NCI-H82 treated with DMSO at 0.1 percent for 48 hours (cell line): ENCODE measurements around the gene SDR42E2.
"Not testable (repeated sequence)": the region's sequence is repeated elsewhere in the genome, so short reads cannot be mapped to it uniquely, and the experiment has no call there.

Source experiments
- DNase-seq: peaks from one replicate; lab custom pipeline; 2025; ENCODE audit not compliant: unreplicated experiment; lab: John Stamatoyannopoulos, UW

Gene SDR42E2

DNA sequence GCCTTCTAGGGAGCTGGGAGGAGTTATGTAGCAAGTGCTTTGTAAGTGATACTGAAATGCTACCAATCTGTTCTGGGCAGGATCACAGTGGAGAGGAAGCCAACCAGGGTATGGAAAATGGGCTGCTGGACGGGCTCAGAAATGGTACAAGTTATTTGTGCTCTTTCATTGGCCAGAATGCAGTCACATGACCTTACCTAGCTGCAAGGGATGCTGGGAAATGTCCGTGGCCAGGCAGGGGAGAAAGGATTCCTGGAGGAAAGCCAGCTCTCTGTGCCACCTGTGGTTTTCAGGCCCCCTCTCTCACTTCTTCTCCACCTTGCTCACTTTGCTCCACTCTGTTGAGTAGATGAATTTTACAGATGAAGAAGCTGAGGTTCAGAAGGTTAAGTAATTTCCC lies 48.5 kb downstream of the SDR42E2 start:
- no peak for DNase-seq

DNA sequence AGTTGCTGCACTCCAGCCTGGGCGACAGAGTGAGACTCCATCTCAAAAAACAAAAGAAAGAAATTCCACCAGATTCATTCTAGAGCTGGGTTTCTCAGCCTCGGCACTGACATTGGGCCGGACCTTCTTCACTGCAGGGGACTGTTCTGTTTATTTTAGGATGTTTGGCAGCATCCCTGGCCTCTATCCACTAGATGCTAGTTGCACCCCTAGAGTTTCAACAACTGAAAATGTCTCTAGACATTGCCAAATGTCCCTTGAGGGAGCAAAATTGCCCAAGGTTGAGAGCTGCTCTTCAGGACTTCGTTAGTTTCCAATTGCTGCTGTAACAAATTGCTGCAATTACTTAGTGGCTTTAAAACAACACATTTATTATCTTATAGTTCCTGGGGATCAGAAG lies 50.9 kb downstream of the SDR42E2 start:
- DNase-seq: no peak

DNA sequence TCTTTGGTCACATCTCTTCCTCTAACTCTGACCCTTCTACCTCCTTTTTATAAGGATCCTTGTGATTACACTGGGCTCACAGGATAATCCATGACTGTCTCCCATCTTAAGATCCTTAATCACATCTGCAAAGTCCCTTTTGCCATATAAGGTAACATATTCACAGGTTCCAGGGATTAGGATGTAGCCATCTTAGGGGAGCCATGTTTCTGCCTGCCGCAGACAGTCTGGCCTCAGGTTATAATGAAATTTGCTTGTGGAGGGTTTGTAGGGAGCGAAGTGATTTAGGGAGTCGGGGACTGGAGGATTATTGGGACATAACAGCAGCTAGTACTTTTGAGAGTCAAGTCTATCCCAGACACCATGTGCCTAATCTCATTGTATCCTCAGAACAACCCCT lies 51.5 kb downstream of the SDR42E2 start:
- DNase-seq: peak; percentile 99

DNA sequence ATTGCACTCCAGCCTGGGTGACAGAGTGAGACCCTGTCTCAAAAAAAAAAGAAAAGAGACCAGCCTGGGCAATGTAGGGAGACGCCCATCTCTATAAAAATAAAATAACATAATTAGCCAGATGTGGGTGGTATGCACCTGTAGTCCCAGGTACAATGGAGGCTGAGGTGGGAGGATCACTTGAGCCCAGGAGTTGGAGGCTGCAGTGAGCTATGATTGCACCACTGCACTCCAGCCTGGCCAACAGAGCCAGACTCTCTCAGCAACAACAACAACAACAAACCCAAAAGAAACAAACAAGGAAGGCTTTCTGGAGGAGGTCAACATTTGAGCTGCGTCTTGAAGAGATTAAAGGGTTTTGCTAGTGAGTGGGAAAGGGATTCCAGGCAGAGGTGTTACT lies 52.1 kb downstream of the SDR42E2 start:
- DNase-seq: no peak

DNA sequence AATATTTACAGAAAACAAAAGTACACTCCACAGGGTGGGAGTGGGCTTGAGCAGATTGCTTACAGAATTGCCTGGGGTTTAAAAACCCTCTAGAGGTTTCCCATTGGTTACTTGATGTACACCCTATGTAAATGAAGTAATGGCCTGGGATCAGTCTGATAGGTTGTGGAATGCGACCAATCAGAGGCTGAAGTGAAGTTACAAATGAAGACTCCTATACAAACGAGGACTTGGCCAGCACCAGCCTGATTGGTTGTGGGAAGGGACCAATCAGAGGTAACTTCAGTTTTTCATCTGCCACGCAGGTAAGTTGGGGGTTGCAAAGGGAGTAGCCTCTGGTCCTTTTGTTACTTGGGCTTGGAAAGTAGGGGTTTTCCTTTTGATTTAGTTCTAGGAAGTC lies 52.6 kb downstream of the SDR42E2 start:
- peak; percentile 28 for DNase-seq

DNA sequence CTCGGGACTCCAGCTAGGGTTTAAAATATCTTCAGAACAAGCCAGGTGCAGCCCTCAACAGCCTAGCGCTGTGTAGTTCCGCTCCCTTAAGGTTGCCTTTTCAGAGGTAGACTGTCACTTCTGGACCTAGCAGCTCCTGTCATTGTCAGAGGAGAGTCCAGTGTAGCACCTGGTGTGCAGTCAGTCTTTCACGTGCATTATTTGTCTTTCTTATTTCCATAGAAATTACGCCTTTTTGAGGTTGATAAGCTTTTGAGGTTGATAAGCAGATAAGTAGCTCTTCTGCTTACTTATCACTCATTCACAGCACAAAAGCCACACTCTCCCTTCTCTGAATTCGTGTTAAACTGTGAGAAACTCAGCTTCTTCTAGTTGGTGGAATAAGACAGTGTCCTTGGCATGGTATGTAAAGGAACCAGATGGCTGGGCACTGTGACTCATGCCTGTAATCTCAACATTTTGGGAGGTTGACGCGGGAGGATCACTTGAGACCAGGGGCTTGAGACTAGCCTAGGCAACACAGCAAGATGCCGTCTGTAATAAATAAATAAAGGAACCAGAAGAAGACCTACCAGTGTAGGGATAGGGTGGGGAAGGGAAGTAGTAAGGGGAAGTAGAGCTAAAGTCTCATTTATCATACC lies 54.0 kb downstream of the SDR42E2 start:
- peak; percentile 29 for DNase-seq

DNA sequence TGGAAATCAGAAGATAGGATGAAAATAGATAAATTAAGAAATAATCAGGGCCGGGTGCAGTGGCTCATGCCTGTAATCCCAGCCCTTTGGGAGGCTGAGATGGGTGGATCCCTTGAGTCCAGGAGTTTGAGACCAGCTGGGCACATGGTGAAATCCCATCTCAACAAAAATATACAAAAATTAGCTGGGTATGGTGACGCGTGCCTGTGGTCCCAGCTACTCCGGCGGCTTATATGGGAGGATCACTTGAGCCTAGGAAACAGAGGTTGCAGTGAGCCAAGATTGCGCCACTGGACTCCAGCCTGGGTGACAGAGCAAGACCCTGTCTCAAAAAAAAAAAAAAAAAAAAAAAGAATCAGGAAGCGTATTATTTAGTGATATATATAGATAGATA lies 54.5 kb downstream of the SDR42E2 start:
- not testable (repeated sequence) for DNase-seq

DNA sequence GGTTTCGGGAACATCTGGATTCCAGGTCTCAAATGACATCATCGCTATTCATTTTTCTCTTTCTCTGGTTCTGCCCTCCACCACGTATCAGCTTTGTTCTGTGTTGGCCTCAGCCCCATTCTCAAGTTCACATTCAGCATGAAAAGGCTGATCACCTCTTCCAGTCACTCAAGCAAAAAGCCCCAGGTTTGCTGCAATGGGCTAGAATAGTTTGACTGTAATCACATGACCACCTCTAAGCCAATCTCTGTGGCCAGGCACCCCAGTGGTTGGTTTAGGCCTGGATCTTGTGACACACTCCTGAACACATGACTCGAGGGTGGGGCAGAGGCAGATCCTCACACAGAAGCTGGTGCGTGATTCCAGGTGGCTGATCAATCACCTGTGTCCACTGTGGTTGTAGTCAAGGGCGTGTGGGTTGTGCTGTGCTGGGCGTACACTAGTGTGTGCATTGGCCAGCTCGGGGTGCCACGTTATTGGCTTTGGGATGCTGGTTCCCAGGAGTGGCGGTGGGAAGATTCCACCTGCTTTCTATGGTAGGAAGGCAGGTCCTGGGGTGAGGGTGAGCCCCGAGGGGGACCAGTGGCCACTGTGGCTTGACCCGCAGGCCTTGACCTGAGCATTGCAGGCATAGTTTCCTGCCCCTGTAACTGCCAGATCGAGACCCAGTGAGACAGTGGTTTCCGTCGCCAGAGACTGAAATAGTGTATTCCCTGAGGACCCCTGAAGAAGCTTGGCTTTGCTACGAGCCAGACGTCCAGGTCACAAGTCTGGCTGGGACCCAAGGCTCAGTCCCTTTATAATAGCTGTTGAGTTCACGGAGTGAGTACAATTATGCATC lies 55.8 kb downstream of the SDR42E2 start:
- DNase-seq: no peak

DNA sequence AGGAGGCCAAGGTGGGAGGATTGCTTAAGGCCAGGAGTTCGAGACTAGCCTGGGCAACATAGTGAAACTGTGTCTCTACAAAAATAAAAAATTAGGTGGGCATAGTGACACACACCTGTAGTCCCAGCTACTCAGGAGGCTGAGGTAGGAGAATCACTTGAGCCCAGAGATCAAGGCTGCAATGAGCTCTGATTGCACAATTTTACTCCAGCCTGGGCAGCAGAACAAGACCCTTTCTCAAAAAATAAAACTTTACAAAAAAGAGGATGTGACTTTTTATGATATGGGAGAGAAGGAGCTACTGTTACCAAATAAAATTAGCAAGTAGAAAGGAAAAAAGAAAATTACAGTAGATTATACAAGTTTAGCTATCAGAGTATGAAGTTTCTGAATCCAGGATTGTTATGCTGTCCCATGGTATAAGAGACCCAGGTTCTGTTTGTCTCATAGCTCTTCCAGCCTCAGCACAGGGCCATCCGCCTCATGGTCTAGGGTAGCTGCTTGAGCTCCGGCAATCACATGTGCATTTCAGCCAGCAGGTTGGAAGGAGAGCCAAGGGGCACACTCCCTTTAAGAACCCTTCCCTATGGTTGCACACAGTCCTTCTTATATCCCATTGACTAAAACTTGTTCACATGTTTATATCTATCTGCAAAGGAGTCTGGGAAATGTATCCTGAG lies 57.2 kb downstream of the SDR42E2 start:
- no peak for DNase-seq

DNA sequence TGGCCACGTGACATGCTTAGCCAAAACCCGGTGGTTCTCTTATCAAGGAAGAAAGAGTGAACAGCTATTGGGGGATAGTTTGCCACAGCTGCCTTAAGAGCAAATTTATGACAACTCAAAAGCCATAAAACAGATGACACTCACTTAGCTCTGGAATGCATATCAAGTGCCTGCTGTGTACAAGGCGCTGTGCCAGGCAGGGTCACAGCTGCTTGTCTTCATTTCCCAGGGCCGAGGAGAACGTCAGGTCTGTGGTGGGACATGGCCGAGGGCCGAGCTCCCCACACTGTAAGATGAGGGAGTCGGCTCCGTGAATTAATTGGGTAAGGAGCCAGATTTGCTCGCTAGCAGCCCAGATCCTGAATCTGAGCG lies 57.7 kb downstream of the SDR42E2 start:
- DNase-seq: no peak

DNA sequence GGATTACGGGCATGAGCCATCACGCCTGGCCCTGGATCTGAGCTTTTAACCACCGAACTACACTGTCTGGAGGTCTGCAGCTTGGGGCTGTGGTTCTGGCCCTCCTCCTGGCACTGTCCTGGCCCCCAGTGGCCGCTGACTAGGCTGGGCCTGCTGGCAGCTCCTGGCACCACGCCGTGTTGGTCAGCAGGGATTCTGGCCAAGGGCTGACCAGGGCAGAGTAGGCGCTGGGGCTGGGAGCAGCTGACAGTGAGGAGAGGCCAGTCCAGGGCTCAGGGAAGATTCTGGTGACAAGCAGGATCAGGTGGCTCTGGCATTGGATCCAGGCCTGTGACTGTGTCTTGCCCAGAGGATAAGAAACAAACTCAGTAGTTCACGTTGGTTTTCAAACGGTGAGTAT lies 58.4 kb downstream of the SDR42E2 start:
- no peak for DNase-seq

DNA sequence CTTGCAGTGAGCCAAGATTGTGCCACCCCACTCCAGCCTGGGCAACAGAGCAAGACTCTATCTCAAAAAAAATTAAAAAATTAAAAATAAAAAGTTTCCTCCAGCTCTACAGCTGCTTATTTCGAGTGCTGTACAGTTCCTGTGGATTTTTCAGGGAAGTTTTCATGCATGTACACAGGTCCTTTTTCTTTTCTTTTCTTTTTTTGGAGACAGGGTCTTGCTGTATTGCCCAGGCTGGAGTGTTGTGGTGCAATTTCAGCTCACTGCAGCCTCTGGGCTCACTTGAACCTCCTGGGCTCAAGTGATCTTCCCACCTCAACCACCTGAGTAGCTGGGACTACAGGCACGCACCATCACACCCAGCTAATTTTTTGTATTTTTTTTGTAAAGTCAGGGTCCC lies 59.7 kb downstream of the SDR42E2 start:
- DNase-seq: no peak

DNA sequence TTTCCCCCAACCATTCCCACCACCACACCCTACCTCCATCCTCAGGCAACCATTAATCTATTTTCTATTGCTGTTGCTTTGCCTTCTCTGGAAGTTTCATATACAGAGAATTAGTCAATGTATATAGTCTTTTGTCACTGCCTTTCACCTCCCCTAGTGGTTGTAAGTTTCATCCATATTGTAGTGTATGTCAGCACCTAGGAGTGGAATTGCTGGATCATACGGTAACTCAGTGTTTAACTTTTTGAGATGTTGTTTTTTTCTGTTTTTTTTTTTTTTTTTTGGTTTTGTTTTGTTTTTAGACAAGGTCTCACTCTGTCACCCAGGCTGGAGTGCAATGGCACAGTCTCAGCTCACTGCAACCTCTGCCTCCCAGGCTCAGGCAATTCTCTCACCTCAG lies 60.7 kb downstream of the SDR42E2 start:
- DNase-seq: no peak

DNA sequence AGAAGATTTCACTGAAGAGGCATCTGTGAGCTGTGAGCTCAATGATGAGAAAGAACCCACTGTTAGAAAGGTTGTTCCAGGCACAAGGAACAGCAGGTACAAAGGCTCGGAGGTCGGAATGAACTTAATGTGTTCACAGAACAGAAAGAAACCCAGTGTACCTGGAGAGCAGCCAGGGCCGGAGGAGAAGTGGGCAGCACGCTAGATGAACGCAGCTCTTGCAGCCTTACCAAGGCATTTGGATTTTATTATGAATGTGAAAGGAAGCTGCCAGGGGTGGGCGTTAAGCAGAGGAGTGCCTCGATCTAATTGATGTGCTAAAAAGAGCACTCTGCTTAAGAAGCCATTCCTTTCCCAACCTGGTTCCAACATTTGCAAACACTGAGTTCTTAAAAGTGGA lies 62.8 kb downstream of the SDR42E2 start:
- DNase-seq: no peak

DNA sequence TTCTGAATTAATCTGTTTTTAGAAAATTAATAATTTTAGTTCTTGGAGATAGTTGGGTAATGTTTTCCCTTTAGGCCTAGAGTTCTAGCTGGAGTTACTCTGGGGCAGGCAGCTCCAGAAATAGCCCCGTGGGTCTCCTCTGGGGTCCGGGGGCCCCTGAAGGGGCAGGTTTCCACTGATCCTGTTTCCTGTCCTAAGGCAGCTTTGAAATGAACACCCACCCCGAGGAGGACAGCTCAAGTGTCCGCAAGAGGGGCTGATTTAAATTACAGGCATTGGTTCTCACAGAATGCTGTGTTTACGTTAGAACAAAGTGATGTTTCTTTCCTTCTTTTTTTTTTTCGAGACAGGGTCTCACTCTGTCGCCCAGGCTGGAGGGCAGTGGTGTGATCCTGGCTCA lies 67.6 kb downstream of the SDR42E2 start:
- DNase-seq: no peak

DNA sequence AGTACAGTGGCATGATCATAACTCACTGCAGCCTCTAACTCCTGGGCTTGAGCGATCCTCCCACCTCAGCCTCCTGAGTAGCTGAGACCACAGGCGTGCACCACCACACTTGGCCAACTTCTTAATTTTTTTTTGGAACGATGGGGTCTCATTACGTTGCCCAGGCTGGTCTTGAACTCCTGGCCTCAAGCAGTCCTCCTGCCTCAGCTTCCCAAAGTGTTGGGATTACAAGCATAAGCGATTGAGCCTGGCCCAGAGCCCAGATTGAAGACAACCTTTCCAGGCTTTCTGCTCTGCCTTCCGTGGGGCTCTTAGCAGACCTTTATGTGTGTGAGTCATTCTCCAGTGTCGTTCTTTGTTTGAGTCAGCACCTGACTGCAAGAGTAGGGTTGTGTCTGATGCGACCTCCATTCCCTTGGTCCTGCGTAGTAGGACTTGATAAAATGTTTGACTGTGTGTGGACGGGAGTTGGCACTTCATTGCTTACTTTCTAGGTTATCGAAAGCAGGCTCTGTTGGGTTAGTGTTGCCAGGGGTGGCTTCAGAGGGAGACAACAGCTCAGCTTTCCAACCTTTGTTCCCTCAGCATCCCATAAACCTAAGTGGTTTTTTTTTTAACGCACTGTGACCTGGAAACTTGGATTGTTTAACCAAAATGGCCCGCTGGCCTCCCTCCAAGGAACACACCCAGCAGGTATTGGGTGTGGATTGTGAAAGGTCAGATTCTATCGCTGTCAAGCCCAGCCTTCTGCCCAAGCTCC lies 70.2 kb downstream of the SDR42E2 start:
- no peak for DNase-seq

DNA sequence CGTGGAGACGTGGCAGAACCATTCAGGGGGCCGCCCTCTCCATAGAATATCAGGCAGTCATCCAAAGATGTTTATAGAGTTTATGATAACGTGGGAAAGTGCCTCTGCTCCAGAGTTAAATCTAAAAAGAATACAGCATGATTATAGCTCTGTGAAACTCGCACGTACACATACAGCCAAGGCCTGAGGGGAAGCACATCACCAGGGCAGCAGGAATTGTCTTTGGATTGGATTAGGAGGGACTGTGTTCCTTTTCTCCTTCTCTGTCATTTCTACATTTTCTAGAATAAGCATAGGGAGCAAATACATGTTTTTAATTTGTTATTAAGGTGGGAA lies 70.7 kb downstream of the SDR42E2 start:
- DNase-seq: no peak

DNA sequence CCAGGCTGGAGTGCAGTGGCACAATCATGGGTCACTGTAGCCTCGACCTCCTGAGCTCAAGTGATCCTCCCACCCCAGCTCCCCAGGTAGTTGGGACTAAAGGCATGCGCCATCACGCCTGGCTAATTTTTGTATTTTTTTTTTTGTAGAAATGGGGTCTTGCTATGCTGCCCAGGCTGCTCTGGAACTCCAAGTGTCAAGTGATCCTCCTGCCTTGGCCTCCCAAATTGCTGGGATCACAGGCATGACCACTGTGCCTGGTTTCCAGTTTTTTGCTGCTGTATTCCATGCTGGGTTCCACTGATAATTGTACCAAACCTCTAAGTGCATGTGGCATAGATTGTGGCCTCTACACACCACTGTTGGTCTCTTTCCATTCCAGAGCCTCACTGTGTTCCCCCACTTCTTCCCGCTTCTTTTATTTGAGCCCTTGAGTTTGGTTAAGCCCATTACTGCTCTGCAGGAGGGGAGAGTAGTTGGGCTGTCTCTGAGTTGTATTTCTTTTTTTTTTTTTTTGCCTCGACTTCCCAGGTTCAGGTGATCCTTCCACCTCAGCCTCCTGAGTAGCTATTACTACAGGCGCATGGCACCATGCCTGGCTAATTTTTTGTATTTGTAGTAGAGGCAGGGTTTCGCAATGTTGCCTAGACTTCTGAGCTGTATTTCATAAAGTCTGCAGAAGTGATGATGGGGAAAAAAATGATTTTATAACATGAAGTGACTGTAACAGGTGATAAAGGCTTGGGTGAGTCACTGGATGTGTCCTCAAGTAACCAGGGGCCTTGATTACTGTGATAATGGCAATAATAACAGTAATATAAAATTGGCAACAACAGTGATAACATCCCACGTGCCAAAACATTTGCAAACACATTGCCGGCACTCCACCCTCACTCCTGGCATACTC lies 73.8 kb downstream of the SDR42E2 start:
- no peak for DNase-seq

DNA sequence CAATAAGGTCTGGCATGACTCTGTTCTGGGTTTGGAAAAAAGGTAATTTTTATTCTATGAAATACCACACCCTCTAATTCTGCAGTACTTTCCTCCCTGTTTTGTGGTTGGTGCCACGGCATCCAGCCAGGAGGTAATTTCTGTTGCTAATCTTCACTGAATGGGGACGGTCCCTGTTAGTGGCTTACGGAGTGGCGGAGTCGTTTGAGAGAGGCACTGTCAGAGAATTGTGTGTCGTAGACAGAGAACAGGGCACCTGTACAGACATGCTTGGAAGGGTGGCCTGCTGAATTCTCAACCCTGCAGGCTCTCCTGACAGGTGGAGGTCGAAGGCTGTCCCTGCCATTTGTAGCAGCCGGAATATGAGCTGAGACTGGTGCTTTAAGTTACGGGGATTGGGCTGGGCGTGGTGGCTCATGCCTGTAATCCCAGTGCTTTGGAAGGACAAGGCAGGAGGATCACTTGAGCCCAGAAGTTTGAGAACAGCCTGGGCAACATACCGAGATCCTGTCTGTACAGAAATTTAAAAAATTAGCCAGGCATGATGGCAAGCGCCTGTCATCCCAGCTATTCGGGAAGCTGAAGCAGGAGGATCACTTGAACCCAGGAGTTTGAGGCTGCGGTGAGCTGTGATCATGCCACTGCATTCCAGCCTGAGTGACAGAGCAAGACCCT lies 77.0 kb downstream of the SDR42E2 start:
- no peak for DNase-seq
